ENCODE measurements around the gene BARHL2. TPM values are rescaled to one million over a fixed set of nuclear protein-coding genes. Genes with fewer than 3 reads are reported as not detected.

BARHL2 gene
- total and polyA plus RNA-seq, 8 donors, result not detected

DNA sequence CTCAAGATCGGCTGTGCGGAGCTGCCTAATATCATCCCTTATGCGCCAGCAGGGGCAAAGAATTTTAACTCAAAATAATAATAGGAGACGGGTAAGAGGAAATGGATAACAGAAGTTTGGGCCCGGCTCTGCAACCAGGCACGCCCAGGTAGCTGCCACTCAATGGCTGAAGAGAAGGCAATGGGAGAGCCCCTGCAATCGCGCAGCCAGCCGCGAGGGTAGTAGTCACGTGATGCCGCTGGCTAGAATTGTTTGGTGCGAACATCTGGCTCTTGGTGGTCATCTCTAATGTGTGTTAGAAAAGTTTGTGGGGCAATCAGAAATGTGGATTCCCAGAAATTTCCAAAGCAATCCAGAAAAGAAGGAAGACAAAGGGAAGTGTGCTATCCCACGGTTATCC, 12.3 kb downstream of the BARHL2 start:
- intact Hi-C loops (cut with DNase I; ENCODE audit: low total_unique reads), result no loop called here
- H3K36me3 ChIP-seq, result no peaks in the 10 kb centered on the region
- H3K27me3 ChIP-seq, result peaks cover 19 to 95% (median 57%) of the 10 kb centered on the region in 3 donors
- WGBS, 5 donors, result 14 to 17% (median 14%) methylated on average over 14 of the region's 14 CpGs
- no peak overlapping the region for H3K4me3 ChIP-seq
- peaks cover 0 to 15% (median 0%) of the 10 kb centered on the region in 4 donors for H3K9me3 ChIP-seq
- H3K27ac ChIP-seq, result no peak overlapping the region
- H3K4me1 ChIP-seq, result peaks cover 11 to 18% (median 15%) of the 10 kb centered on the region in 4 donors
- DNase-seq, result no peak
- TF ChIP-seq EP300 (IDR thresholded peaks at IDR 0.05) (no peak), POLR2A (IDR thresholded peaks at IDR 0.05) (no peak), POLR2AphosphoS5 (IDR thresholded peaks at IDR 0.05) (no peak)
- TF ChIP-seq, protein P1, sequence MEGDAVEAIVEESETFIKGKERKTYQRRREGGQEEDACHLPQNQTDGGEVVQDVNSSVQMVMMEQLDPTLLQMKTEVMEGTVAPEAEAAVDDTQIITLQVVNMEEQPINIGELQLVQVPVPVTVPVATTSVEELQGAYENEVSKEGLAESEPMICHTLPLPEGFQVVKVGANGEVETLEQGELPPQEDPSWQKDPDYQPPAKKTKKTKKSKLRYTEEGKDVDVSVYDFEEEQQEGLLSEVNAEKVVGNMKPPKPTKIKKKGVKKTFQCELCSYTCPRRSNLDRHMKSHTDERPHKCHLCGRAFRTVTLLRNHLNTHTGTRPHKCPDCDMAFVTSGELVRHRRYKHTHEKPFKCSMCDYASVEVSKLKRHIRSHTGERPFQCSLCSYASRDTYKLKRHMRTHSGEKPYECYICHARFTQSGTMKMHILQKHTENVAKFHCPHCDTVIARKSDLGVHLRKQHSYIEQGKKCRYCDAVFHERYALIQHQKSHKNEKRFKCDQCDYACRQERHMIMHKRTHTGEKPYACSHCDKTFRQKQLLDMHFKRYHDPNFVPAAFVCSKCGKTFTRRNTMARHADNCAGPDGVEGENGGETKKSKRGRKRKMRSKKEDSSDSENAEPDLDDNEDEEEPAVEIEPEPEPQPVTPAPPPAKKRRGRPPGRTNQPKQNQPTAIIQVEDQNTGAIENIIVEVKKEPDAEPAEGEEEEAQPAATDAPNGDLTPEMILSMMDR (IDR thresholded peaks at IDR 0.05), result no peak

DNA sequence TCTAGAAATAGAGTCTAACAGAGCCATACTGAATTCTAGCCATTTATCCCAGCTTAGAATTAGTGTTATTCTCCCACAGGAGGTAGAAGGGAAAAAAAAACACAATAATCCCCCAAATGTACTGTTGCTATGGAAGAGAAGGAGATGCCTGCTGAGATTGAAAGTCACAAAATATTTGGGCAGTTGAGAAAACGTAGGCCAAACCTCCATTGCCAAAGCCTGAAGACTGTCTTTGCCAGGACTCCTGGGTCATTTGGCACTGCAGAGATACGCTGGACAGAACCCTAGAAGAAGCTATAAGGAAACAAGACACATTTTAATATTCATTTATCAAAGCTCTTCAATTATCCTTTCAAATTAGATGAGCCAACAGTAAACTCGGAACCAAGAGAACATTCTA, 22.3 kb downstream of the BARHL2 start:
- TF ChIP-seq POLR2AphosphoS5 (IDR thresholded peaks at IDR 0.05) (no peak), POLR2A (IDR thresholded peaks at IDR 0.05) (no peak), EP300 (IDR thresholded peaks at IDR 0.05) (no peak)
- TF ChIP-seq, protein P1 (IDR thresholded peaks at IDR 0.05), result no peak
- intact Hi-C loops (cut with DNase I; ENCODE audit: low total_unique reads), result no loop called here
- 65 to 72% (median 70%) methylated on average over 3 of the region's 3 CpGs for WGBS, 5 donors
- H3K27me3 ChIP-seq, result peaks cover 0 to 36% (median 6%) of the 10 kb centered on the region in 3 donors
- no peaks in the 10 kb centered on the region for H3K36me3 ChIP-seq
- no peaks in the 10 kb centered on the region for H3K4me1 ChIP-seq
- no peak overlapping the region for H3K4me3 ChIP-seq
- H3K27ac ChIP-seq, result no peak overlapping the region
- H3K9me3 ChIP-seq, result no peaks in the 10 kb centered on the region
- DNase-seq, result no peak

DNA sequence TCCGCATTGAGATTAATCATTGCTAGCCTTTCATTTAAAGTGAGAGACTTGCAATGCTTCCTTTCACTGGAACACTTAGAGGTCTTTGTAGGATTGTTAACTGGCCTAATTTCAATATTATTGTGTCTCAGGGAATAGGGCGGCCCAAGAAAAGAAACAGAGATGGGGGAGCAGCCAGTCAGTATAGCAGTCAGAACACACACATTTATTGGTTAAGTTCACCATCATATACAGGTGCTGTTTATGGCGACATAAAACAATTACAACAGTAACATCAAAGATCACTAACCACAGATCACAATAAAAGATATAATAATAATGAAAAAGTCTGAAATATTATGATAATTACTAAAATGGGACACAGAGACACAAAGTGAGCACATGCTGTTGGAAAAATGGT, 29.4 kb downstream of the BARHL2 start:
- no peaks in the 10 kb centered on the region for H3K9me3 ChIP-seq
- WGBS, 5 donors, result 81 to 90% (median 86%) methylated on average over 3 of the region's 3 CpGs
- H3K4me3 ChIP-seq, result no peak overlapping the region
- no peaks in the 10 kb centered on the region for H3K36me3 ChIP-seq
- H3K27me3 ChIP-seq, result peaks cover 0 to 14% (median 0%) of the 10 kb centered on the region in 3 donors
- H3K4me1 ChIP-seq, result no peaks in the 10 kb centered on the region
- H3K27ac ChIP-seq, result no peak overlapping the region
- intact Hi-C loops (cut with DNase I; ENCODE audit: low total_unique reads), result no loop called here
- DNase-seq, result no peak
- TF ChIP-seq EP300 (IDR thresholded peaks at IDR 0.05), result no peak
- TF ChIP-seq POLR2A (IDR thresholded peaks at IDR 0.05), result no peak
- TF ChIP-seq, protein P1 (IDR thresholded peaks at IDR 0.05), result no peak
- TF ChIP-seq POLR2AphosphoS5 (IDR thresholded peaks at IDR 0.05), result no peak

- Histone ChIP-seq H3K27me3 (no peaks in the 10 kb centered on the region), H3K9me3 (peaks cover 4 to 26% (median 17%) of the 10 kb centered on the region in 4 donors), H3K27ac (no peak overlapping the region), H3K4me3 (no peak overlapping the region), H3K4me1 (no peaks in the 10 kb centered on the region), H3K36me3 (no peaks in the 10 kb centered on the region)
- 87 to 93% (median 92%) methylated on average over 1 of the region's 1 CpG for WGBS, 5 donors
- intact Hi-C loops (cut with DNase I; ENCODE audit: low total_unique reads), result no loop called here
- DNase-seq, result no peak
- TF ChIP-seq EP300 (IDR thresholded peaks at IDR 0.05) (no peak), POLR2AphosphoS5 (IDR thresholded peaks at IDR 0.05) (no peak), POLR2A (IDR thresholded peaks at IDR 0.05) (no peak)
- TF ChIP-seq, protein P1 (IDR thresholded peaks at IDR 0.05), result no peak
Measured at GRCh38 chr1:90675161-90675847, 41.8 kb downstream of the BARHL2 start.
